Cardiac muscle cell (in vitro differentiated cells and primary cell): Measurements from ENCODE around the gene MAPK6. TPM values are rescaled to one million over a fixed set of nuclear protein-coding genes. Genes with fewer than 3 reads are reported as not detected.

Experiments used
- DNase-seq, 2 donors: peaks; one replicate each; pipeline versions ENCODE4 v3.0.0 to v3.0.0-alpha.2; 2010 to 2017; ENCODE audit warnings: low read depth in 1 of 2, low spot score in 1 of 2
- H3K27ac ChIP-seq: fragments of 200-600 bp; sonication (generic); 2 replicates; pipeline ENCODE4 v1.5.1; 2016
- H3K27me3 ChIP-seq: fragments of 200-600 bp; sonication (generic); 2 replicates; pipeline ENCODE4 v1.6.0; 2016; ENCODE audit warnings: control low read depth
- H3K36me3 ChIP-seq: fragments of 200-600 bp; sonication (generic); 2 replicates; pipeline ENCODE4 v1.5.1; 2016; ENCODE audit warnings: control low read depth
- H3K4me1 ChIP-seq: fragments of 200-600 bp; sonication (generic); 2 replicates; pipeline ENCODE4 v1.8.1; 2017; ENCODE audit warnings: low read depth, mild to moderate bottlenecking, mixed run types
- H3K4me3 ChIP-seq: fragments of 200-600 bp; sonication (generic); 2 replicates; pipeline ENCODE4 v1.5.1; 2016; ENCODE audit warnings: mild to moderate bottlenecking
- H3K9me3 ChIP-seq: fragments of 200-600 bp; sonication (generic); 2 replicates; pipeline ENCODE4 v1.5.1; 2017; ENCODE audit warnings: low read depth, mild to moderate bottlenecking, control low read depth
- CTCF ChIP-seq: IDR thresholded peaks from 2 replicates; pipeline ENCODE4 v1.5.1; 2012; ENCODE audit warnings: low read depth, mild to moderate bottlenecking, low read length
- polyA plus RNA-seq: library from polyadenylated mRNA; unstranded; fragments of >200 nt; fragmentation: Nextera tagmentation; extraction: Ambion mirVana; gene quantifications from 2 replicates; pipeline ENCODE4 v1.2.1, GENCODE V29; 2016
- total RNA-seq: library from RNA; depleted of rRNA; stranded (reverse); fragments of >200 nt; gene quantifications from 2 replicates; pipeline ENCODE4 v1.2.3, GENCODE V29; 2016

The MAPK6 gene
- total and polyA plus RNA-seq, 2 experiments from 2014 or later = 14.1 to 24.7 TPM

- TF ChIP-seq CTCF = no peak
- no peak for DNase-seq
Observed at GRCh38 chr15:52023169-52023922, 4.3 kb downstream of the MAPK6 start.

GRCh38 chr15:52028431-52029093 lies 9.5 kb downstream of the MAPK6 start:
- Histone ChIP-seq H3K27ac (no peak overlapping the region), H3K4me1 (peaks cover 6% of the 10 kb centered on the region)
- no peak for TF ChIP-seq CTCF

More at GRCh38 chr15:52023169-52023922, 4.3 kb downstream of the MAPK6 start:
- Histone ChIP-seq H3K4me1 (peaks cover 10% of the 10 kb centered on the region), H3K36me3 (no peaks in the 10 kb centered on the region), H3K27ac (peak overlapping the region; percentile 65), H3K4me3 (no peak overlapping the region), H3K27me3 (no peaks in the 10 kb centered on the region), H3K9me3 (no peaks in the 10 kb centered on the region)

GRCh38 chr15:52030010-52030409 lies 11.0 kb downstream of the MAPK6 start:
- Histone ChIP-seq H3K27me3 (no peaks in the 10 kb centered on the region), H3K4me1 (peaks cover 6% of the 10 kb centered on the region), H3K9me3 (no peaks in the 10 kb centered on the region), H3K36me3 (no peaks in the 10 kb centered on the region), H3K27ac (peak overlapping the region; percentile 21), H3K4me3 (no peak overlapping the region)
- TF ChIP-seq CTCF = no peak
- DNase-seq = no peak

More at GRCh38 chr15:52028431-52029093, 9.5 kb downstream of the MAPK6 start:
- no peaks in the 10 kb centered on the region for H3K9me3 ChIP-seq
- no peak overlapping the region for H3K4me3 ChIP-seq
- no peaks in the 10 kb centered on the region for H3K36me3 ChIP-seq
- no peaks in the 10 kb centered on the region for H3K27me3 ChIP-seq
- DNase-seq = no peak

GRCh38 chr15:52031556-52031955 lies 12.5 kb downstream of the MAPK6 start:
- no peak for DNase-seq
- H3K4me3 ChIP-seq = no peak overlapping the region
- no peaks in the 10 kb centered on the region for H3K9me3 ChIP-seq
- TF ChIP-seq CTCF = no peak
- no peaks in the 10 kb centered on the region for H3K36me3 ChIP-seq
- no peak overlapping the region for H3K27ac ChIP-seq
- H3K4me1 ChIP-seq = peaks cover 6% of the 10 kb centered on the region
- H3K27me3 ChIP-seq = no peaks in the 10 kb centered on the region

- TF ChIP-seq CTCF = no peak
- no peak overlapping the region for H3K4me3 ChIP-seq
- no peaks in the 10 kb centered on the region for H3K36me3 ChIP-seq
- no peak for DNase-seq
- H3K4me1 ChIP-seq = peaks cover 34% of the 10 kb centered on the region
- H3K9me3 ChIP-seq = no peaks in the 10 kb centered on the region
- no peaks in the 10 kb centered on the region for H3K27me3 ChIP-seq
- no peak overlapping the region for H3K27ac ChIP-seq
Observed at GRCh38 chr15:52037889-52038505, 19.0 kb downstream of the MAPK6 start.
